Body of pancreas (tissue), 4 donors: ENCODE measurements around the gene THOC2. TPM values are rescaled to one million over a fixed set of nuclear protein-coding genes. Genes with fewer than 3 reads are reported as not detected.

Experiments used
- ATAC-seq: fragments of 150-250 bp; one replicate; pipeline ENCODE4 v1.9.1; 2016
- DNase-seq, 4 donors: peaks; one replicate each; pipeline ENCODE4 v3.0.0-alpha.2; 2019
- H3K27ac ChIP-seq, 4 donors: fragments of 200-600 bp; sonication (generic); 1 replicate in 3 of 4; 2 replicates in 1 of 4; pipeline versions ENCODE4 v1.5.1 to v1.6.1; 2016 to 2019; ENCODE audit warnings: mild to moderate bottlenecking in 1 of 4, mixed read lengths in 1 of 4, moderate library complexity in 1 of 4
- H3K27me3 ChIP-seq, 2 donors: fragments of 200-600 bp; sonication (generic); one replicate each; pipeline ENCODE4 v1.6.0; 2016; ENCODE audit warnings: mild to moderate bottlenecking in 1 of 2
- H3K36me3 ChIP-seq, 2 donors: fragments of 200-600 bp; sonication (generic); replicated peaks in 1 of 2; 2 replicates each; pipeline ENCODE4 v1.5.1; 2016; ENCODE audit warnings: low read depth in 2 of 2; ENCODE audit not compliant: insufficient read depth in 1 of 2
- H3K4me1 ChIP-seq: fragments of 200-600 bp; sonication (generic); one replicate; pipeline ENCODE4 v1.6.0; 2016
- H3K4me3 ChIP-seq, 2 donors: fragments of 200-600 bp; sonication (generic); 1 replicate in 1 of 2; 2 replicates in 1 of 2; pipeline ENCODE4 v1.5.1; 2016 to 2019
- H3K9me3 ChIP-seq, 3 donors: fragments of 200-600 bp; sonication (generic); 1 replicate in 2 of 3; 2 replicates in 1 of 3; pipeline ENCODE4 v1.5.1; 2016
- CTCF ChIP-seq, 7 experiments: fragments of 450-650 bp in 4 of 7; fragments of 200-600 bp in 3 of 7; sonication (generic) in 3 of 7; IDR thresholded peaks; one replicate each; pipeline ENCODE4 v1.5.1; 2016 to 2019; ENCODE audit warnings: antibody characterized with exemption in 7 of 7
- POLR2A ChIP-seq, 3 donors: fragments of 450-650 bp; IDR thresholded peaks; one replicate each; pipeline ENCODE4 v1.6.1; 2016; ENCODE audit warnings: antibody characterized with exemption in 3 of 3, mild to moderate bottlenecking in 2 of 3
- WGBS, 2 donors: methylation state at CpG; one replicate each; pipeline ENCODE4 v1.1.5; 2017; 5-methylcytosine and 5-hydroxymethylcytosine counted together
- intact Hi-C: fragments of 100-400 bp; cut with DNase I; formaldehyde crosslinking; loops from one replicate; pipeline ENCODE4 v1.15.1; 2023
- total RNA-seq, 2 donors: library from RNA; depleted of rRNA; stranded (reverse); fragments of >200 nt; gene quantifications; one replicate each; pipeline ENCODE4 v1.1.0, GENCODE V29; 2016

THOC2 gene
- total RNA-seq, 2 donors from 2014 or later, result 53.7 to 77.5 TPM

GRCh38 chrX:123704781-123705180 lies 28.1 kb downstream of the THOC2 start:
- Histone ChIP-seq H3K9me3 (no peaks in the 10 kb centered on the region), H3K27me3 (no peaks in the 10 kb centered on the region), H3K4me1 (no peaks in the 10 kb centered on the region), H3K27ac (no peak overlapping the region), H3K4me3 (no peak overlapping the region), H3K36me3 (no peaks in the 10 kb centered on the region)
- TF ChIP-seq POLR2A (IDR thresholded peaks at IDR 0.05) (no peak), CTCF (IDR thresholded peaks at IDR 0.05) (no peak)
- DNase-seq (no peak), ATAC-seq (no peak)
- 86 to 95% methylated on average over 2 of the region's 2 CpGs for WGBS, 2 donors
- intact Hi-C loops, result no loop called here

- Histone ChIP-seq H3K27me3 (no peaks in the 10 kb centered on the region), H3K27ac (no peak overlapping the region), H3K36me3 (no peaks in the 10 kb centered on the region), H3K9me3 (no peaks in the 10 kb centered on the region), H3K4me3 (no peak overlapping the region), H3K4me1 (no peaks in the 10 kb centered on the region)
- TF ChIP-seq POLR2A (IDR thresholded peaks at IDR 0.05), result no peak
- no peak for TF ChIP-seq CTCF (IDR thresholded peaks at IDR 0.05)
- DNase-seq, result no peak
- intact Hi-C loops, result no loop called here
- ATAC-seq, result no peak
Observed at GRCh38 chrX:123698979-123699520, 33.8 kb downstream of the THOC2 start.

GRCh38 chrX:123696334-123696733 lies 36.5 kb downstream of the THOC2 start:
- H3K27me3 ChIP-seq, result no peaks in the 10 kb centered on the region
- WGBS, 2 donors, result 77 to 80% methylated on average over 2 of the region's 2 CpGs
- no peak overlapping the region for H3K27ac ChIP-seq
- no peaks in the 10 kb centered on the region for H3K36me3 ChIP-seq
- intact Hi-C loops, result no loop called here
- no peak overlapping the region for H3K4me3 ChIP-seq
- no peaks in the 10 kb centered on the region for H3K9me3 ChIP-seq
- DNase-seq, result no peak
- ATAC-seq, result no peak
- H3K4me1 ChIP-seq, result no peaks in the 10 kb centered on the region
- no peak for TF ChIP-seq CTCF (IDR thresholded peaks at IDR 0.05)
- TF ChIP-seq POLR2A (IDR thresholded peaks at IDR 0.05), result no peak

GRCh38 chrX:123695242-123695641 lies 37.6 kb downstream of the THOC2 start:
- no peaks in the 10 kb centered on the region for H3K9me3 ChIP-seq
- intact Hi-C loops, result no loop called here
- no peaks in the 10 kb centered on the region for H3K4me1 ChIP-seq
- ATAC-seq (no peak), DNase-seq (no peak)
- no peak overlapping the region for H3K27ac ChIP-seq
- H3K27me3 ChIP-seq, result no peaks in the 10 kb centered on the region
- TF ChIP-seq POLR2A (IDR thresholded peaks at IDR 0.05) (no peak), CTCF (IDR thresholded peaks at IDR 0.05) (no peak)
- no peaks in the 10 kb centered on the region for H3K36me3 ChIP-seq
- no peak overlapping the region for H3K4me3 ChIP-seq

GRCh38 chrX:123691776-123692175 lies 41.1 kb downstream of the THOC2 start:
- TF ChIP-seq POLR2A (IDR thresholded peaks at IDR 0.05) (no peak), CTCF (IDR thresholded peaks at IDR 0.05) (no peak)
- Histone ChIP-seq H3K36me3 (no peaks in the 10 kb centered on the region), H3K4me1 (no peaks in the 10 kb centered on the region), H3K4me3 (no peak overlapping the region), H3K27me3 (no peaks in the 10 kb centered on the region), H3K9me3 (no peaks in the 10 kb centered on the region), H3K27ac (no peak overlapping the region)
- intact Hi-C loops, result no loop called here
- ATAC-seq (no peak), DNase-seq (no peak)
- WGBS, 2 donors, result 97 to 100% methylated on average over 5 of the region's 5 CpGs
